ENCODE results near the gene IQCF5.

DNA sequence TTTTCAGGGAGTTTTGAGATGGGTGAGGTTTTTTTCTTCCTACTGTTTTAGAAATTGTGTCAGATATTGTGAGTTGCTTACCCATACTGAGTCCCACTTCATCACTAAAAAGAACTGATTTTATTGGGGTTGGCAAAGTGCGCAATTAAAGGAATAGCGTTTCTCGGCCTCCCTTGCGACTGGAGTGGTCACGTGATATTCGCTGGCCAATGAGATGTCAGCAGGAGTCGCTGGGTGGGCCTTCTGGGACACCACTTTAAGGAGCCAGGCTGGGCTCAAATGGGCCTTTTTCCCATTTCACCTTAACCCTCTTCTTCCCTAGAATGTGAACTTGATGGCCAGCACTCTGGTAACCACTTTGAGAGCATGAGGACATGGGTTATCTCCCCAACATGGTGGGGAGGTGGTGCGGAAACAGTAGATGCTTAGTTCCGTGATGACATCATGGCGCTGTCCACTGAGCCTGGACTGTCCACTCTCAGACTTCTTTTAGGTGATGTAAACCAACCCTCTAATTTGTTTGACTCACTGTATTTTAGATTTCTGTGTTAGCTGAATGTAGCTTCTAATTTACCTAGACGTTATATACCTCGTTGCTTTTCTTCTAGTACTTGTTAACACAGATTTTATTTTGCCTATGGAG is 13.2 kb upstream of the IQCF5 start:
- TF ChIP-seq, protein P1, sequence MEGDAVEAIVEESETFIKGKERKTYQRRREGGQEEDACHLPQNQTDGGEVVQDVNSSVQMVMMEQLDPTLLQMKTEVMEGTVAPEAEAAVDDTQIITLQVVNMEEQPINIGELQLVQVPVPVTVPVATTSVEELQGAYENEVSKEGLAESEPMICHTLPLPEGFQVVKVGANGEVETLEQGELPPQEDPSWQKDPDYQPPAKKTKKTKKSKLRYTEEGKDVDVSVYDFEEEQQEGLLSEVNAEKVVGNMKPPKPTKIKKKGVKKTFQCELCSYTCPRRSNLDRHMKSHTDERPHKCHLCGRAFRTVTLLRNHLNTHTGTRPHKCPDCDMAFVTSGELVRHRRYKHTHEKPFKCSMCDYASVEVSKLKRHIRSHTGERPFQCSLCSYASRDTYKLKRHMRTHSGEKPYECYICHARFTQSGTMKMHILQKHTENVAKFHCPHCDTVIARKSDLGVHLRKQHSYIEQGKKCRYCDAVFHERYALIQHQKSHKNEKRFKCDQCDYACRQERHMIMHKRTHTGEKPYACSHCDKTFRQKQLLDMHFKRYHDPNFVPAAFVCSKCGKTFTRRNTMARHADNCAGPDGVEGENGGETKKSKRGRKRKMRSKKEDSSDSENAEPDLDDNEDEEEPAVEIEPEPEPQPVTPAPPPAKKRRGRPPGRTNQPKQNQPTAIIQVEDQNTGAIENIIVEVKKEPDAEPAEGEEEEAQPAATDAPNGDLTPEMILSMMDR (IDR thresholded peaks at IDR 0.05), result no peak
- TF ChIP-seq POLR2AphosphoS5 (IDR thresholded peaks at IDR 0.05) (no peak), POLR2A (IDR thresholded peaks at IDR 0.05) (no peak)
